ENCODE results near the gene KRTAP9-1. TPM values are rescaled to one million over a fixed set of nuclear protein-coding genes. Genes with fewer than 3 reads are reported as not detected.

KRTAP9-1 gene
- total RNA-seq, 6 experiments from 2014 or later = not detected

DNA sequence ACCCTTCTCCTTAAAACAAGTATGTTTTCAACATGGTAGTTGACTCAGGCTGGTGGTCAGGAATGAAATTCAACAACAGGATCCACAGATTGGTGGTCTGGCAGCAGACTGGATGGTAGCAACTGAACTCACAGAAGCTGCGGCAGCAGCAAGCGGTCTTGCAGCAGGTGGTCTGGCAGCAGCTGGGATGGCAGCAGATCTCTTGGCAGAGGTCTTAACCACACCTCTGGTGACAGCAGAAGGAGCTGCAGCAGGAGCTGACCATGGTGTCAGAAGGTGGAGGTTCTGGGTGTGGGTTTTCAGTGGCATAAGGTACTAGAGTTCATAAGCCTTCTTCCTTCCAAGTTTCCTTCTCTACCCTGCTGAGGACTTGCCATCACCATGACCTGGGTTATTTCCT, 2.8 kb upstream of the KRTAP9-1 start:
- whole genome bisulfite sequencing (ENCODE audit: insufficient coverage, low coverage, low lambda C conversion rate, missing lambda C conversion rate) = 71% methylated on average over 1 of the region's 2 CpGs
- Histone ChIP-seq H3K27ac (no peak overlapping the region), H3K36me3 (no peaks in the 10 kb centered on the region), H3K4me1 (no peaks in the 10 kb centered on the region), H3K4me3 (no peak overlapping the region), H3K27me3 (no peaks in the 10 kb centered on the region), H3K9me3 (no peaks in the 10 kb centered on the region)
- DNase-seq (no peak), ATAC-seq (no peak)
- intact Hi-C loops (cut with DNase I) = no loop called here
- TF ChIP-seq, protein P1, sequence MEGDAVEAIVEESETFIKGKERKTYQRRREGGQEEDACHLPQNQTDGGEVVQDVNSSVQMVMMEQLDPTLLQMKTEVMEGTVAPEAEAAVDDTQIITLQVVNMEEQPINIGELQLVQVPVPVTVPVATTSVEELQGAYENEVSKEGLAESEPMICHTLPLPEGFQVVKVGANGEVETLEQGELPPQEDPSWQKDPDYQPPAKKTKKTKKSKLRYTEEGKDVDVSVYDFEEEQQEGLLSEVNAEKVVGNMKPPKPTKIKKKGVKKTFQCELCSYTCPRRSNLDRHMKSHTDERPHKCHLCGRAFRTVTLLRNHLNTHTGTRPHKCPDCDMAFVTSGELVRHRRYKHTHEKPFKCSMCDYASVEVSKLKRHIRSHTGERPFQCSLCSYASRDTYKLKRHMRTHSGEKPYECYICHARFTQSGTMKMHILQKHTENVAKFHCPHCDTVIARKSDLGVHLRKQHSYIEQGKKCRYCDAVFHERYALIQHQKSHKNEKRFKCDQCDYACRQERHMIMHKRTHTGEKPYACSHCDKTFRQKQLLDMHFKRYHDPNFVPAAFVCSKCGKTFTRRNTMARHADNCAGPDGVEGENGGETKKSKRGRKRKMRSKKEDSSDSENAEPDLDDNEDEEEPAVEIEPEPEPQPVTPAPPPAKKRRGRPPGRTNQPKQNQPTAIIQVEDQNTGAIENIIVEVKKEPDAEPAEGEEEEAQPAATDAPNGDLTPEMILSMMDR (IDR thresholded peaks at IDR 0.05) = no peak
- no peak for TF ChIP-seq POLR2A (IDR thresholded peaks at IDR 0.05)

DNA sequence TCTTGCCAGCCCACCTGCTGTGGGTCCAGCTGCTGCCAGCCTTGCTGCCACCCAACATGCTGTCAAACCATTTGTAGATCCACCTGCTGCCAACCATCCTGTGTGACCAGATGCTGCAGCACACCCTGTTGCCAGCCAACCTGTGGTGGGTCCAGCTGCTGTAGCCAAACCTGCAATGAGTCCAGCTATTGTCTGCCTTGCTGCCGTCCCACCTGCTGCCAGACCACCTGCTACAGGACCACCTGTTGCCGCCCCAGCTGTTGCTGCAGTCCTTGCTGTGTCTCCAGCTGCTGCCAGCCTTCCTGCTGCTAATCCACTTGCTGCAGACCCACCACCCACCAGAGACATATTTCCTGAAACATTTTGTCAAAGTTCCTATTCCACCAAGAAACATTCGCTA, 641 bp downstream of the KRTAP9-1 start:
- intact Hi-C loops (cut with DNase I) = no loop called here
- 70% methylated on average over 2 of the region's 3 CpGs for WGBS (ENCODE audit: insufficient coverage, low coverage, low lambda C conversion rate, missing lambda C conversion rate)
- H3K27ac ChIP-seq = no peak overlapping the region
- H3K4me1 ChIP-seq = no peaks in the 10 kb centered on the region
- ATAC-seq (no peak), DNase-seq (no peak)
- H3K9me3 ChIP-seq = no peaks in the 10 kb centered on the region
- no peak for TF ChIP-seq POLR2A (IDR thresholded peaks at IDR 0.05)
- TF ChIP-seq, protein P1 (IDR thresholded peaks at IDR 0.05) = no peak
- H3K4me3 ChIP-seq = no peak overlapping the region
- no peaks in the 10 kb centered on the region for H3K36me3 ChIP-seq
- no peaks in the 10 kb centered on the region for H3K27me3 ChIP-seq

DNA sequence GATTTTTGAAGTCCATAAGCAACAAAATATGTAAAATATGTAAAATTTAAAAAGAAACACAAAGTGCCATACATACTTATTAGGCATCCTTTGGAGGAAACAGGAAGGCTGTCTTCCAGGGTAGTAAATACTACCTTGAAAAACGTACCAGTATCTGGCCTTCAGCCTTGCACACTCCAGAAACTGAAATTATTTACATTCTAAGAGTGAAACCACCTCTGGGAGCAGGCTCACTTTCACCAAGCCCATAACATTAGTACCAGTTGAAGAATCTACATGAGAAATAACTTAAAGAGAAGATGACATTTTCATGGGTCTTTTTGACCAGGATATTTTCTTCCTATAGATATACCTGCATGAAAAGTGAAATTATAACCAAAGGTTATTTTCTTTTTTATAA, 6.4 kb downstream of the KRTAP9-1 start:
- H3K9me3 ChIP-seq = no peaks in the 10 kb centered on the region
- ATAC-seq (no peak), DNase-seq (no peak)
- intact Hi-C loops (cut with DNase I) = no loop called here
- TF ChIP-seq, protein P1 (IDR thresholded peaks at IDR 0.05) = no peak
- no peak for TF ChIP-seq POLR2A (IDR thresholded peaks at IDR 0.05)
- H3K27ac ChIP-seq = no peak overlapping the region
- H3K27me3 ChIP-seq = no peaks in the 10 kb centered on the region
- WGBS (ENCODE audit: insufficient coverage, low coverage, low lambda C conversion rate, missing lambda C conversion rate) = 13% methylated on average over 1 of the region's 1 CpG
- no peaks in the 10 kb centered on the region for H3K4me1 ChIP-seq
- H3K36me3 ChIP-seq = no peaks in the 10 kb centered on the region
- no peak overlapping the region for H3K4me3 ChIP-seq

DNA sequence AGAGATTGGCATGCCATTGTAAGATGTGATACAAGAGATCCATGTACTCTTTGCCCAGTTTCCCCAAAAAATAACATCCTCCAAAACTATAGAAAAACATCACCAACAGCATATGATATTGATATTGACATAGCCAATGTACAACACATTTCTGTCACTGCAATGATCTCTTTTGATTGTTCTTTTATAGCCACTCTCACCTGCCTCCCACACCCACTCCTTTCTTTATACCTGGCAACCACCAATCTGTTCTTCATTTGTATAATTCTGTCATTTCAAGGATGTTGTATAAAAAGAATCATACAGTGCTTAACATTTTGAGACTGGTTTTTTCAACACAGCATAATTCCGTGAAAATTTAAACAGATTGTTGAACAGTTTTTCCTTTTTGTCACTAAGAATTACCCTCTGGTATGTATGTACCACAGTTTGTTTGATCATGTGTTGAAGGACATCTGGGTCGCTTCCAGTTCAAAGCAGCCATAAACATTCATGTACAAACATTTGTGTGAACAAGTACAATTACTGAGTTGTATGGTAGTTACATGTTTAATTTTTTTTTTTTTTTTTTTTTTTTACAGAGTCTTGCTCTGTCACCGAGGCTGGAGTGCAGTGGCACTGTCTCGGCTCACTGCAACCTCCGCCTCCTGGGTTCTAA, 9.9 kb downstream of the KRTAP9-1 start:
- intact Hi-C loops (cut with DNase I) = no loop called here
- H3K4me1 ChIP-seq = no peaks in the 10 kb centered on the region
- no peak for TF ChIP-seq POLR2A (IDR thresholded peaks at IDR 0.05)
- TF ChIP-seq, protein P1 (IDR thresholded peaks at IDR 0.05) = no peak
- DNase-seq (no peak), ATAC-seq (no peak)
- H3K27me3 ChIP-seq = no peaks in the 10 kb centered on the region
- no peak overlapping the region for H3K27ac ChIP-seq
- 63% methylated on average over 5 of the region's 5 CpGs for WGBS (ENCODE audit: insufficient coverage, low coverage, low lambda C conversion rate, missing lambda C conversion rate)
- H3K9me3 ChIP-seq = no peaks in the 10 kb centered on the region
- no peak overlapping the region for H3K4me3 ChIP-seq
- H3K36me3 ChIP-seq = no peaks in the 10 kb centered on the region
